ENCODE measurements around the gene GHITM.

DNA sequence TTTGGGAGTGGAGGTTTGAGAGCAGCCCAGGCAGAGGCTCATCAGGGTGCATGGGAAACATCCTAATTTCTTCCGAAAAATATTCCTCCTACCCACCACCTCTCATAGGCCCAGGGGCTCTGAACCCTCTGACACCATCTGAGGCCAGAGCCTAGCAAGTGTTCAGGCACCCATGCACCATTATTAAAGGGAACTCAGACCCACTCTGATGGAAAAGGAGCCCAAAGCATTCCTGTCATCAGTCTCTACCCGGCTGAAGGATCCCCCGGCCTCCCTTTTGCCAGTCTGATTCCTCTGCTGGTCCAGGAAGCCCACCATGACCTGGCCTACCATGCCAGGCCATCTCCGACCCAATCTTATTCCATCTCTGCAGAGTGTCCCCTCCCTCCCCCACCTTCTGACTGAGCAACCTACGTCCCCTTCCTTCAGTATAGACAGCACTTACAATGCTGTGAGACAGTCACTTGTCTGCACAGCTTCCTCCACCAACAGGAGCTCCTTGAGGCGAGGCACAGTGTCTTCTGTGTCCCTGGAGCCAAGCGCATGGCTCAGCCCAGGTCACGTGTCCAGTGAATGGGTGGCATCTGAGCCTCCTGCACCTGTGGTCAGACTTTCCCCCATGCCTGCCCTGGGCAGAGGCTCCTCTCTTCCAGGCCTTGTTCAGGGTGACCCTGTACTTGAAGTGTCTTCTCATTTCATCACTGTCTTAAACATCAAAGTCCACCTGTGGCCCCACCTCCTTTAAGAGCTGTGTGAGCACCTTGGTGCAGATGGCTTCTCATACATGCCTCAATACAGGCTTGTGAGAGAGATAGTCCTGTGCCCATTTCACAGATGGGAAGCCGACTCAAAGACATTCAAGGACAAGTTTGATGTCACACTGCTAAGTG lies 33.4 kb downstream of the GHITM start:
- TF ChIP-seq CBX3 (IDR thresholded peaks at IDR 0.05; ENCODE audit: low read depth) (no peak), CEBPB (IDR thresholded peaks at IDR 0.05; ENCODE audit: low read depth) (no peak), POLR2A (IDR thresholded peaks at IDR 0.05; ENCODE audit: borderline replicate concordance, extremely low read depth, insufficient read depth, insufficient read length) (no peak), EZH2phosphoT487 (IDR thresholded peaks at IDR 0.05; ENCODE audit: borderline replicate concordance) (no peak), REST (IDR thresholded peaks at IDR 0.05; ENCODE audit: low read depth) (no peak), FOSL1 (IDR thresholded peaks at IDR 0.05; ENCODE audit: low read depth) (no peak), TCF7L2 (IDR thresholded peaks at IDR 0.05; ENCODE audit: borderline replicate concordance, extremely low read depth, insufficient read depth, insufficient read length) (no peak), ZFX (IDR thresholded peaks at IDR 0.05) (no peak), SP1 (IDR thresholded peaks at IDR 0.05; ENCODE audit: low read depth) (no peak), ZNF274 (IDR thresholded peaks at IDR 0.05; ENCODE audit: low read depth, low read length) (no peak)
- TF ChIP-seq, protein P1, sequence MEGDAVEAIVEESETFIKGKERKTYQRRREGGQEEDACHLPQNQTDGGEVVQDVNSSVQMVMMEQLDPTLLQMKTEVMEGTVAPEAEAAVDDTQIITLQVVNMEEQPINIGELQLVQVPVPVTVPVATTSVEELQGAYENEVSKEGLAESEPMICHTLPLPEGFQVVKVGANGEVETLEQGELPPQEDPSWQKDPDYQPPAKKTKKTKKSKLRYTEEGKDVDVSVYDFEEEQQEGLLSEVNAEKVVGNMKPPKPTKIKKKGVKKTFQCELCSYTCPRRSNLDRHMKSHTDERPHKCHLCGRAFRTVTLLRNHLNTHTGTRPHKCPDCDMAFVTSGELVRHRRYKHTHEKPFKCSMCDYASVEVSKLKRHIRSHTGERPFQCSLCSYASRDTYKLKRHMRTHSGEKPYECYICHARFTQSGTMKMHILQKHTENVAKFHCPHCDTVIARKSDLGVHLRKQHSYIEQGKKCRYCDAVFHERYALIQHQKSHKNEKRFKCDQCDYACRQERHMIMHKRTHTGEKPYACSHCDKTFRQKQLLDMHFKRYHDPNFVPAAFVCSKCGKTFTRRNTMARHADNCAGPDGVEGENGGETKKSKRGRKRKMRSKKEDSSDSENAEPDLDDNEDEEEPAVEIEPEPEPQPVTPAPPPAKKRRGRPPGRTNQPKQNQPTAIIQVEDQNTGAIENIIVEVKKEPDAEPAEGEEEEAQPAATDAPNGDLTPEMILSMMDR (IDR thresholded peaks at IDR 0.05 in 2 of 3, conservative IDR thresholded peaks at IDR 0.05 in 1 of 3; ENCODE audit: borderline replicate concordance in 1 of 3, insufficient read depth in 1 of 3, low read depth in 2 of 3, low read length in 2 of 3): no peak
- TF ChIP-seq, protein P2, sequence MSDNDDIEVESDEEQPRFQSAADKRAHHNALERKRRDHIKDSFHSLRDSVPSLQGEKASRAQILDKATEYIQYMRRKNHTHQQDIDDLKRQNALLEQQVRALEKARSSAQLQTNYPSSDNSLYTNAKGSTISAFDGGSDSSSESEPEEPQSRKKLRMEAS (IDR thresholded peaks at IDR 0.05): no peak
- TF ChIP-seq, protein P3, sequence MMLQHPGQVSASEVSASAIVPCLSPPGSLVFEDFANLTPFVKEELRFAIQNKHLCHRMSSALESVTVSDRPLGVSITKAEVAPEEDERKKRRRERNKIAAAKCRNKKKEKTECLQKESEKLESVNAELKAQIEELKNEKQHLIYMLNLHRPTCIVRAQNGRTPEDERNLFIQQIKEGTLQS (IDR thresholded peaks at IDR 0.05): no peak
